ENCODE data around the gene TAS2R41.

Gene TAS2R41, protein sequence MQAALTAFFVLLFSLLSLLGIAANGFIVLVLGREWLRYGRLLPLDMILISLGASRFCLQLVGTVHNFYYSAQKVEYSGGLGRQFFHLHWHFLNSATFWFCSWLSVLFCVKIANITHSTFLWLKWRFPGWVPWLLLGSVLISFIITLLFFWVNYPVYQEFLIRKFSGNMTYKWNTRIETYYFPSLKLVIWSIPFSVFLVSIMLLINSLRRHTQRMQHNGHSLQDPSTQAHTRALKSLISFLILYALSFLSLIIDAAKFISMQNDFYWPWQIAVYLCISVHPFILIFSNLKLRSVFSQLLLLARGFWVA
- total RNA-seq: 0 reads per million in 3 donors

DNA sequence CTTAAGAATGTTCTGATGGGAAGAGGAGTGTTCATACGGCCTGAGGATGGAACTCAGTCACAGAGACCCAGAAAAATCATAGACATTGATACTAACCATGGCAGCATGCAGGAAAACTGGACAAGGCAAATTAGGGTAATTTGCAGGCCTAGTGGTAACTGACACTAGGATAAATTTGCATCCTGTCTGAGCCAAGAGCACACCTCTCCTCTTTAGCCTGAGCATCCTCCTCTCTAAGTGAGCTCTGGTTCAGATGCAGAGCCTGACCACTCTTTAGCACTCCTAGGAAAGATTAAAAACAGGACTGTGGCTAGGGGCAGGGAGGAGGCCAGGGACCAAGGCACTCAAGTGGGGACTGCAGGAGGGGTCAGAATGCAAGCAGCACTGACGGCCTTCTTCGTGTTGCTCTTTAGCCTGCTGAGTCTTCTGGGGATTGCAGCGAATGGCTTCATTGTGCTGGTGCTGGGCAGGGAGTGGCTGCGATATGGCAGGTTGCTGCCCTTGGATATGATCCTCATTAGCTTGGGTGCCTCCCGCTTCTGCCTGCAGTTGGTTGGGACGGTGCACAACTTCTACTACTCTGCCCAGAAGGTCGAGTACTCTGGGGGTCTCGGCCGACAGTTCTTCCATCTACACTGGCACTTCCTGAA is at the start of gene TAS2R41:
TSS of gene TAS2R41 (plus strand) at position 373 of the 650 bp plus-strand sequence. CDS start at position 373, 0 bp downstream.
- H3K27ac ChIP-seq (ENCODE audit: insufficient read depth, low read length, poor library complexity, severe bottlenecking): no peak within 1 kb of the TSS

DNA sequence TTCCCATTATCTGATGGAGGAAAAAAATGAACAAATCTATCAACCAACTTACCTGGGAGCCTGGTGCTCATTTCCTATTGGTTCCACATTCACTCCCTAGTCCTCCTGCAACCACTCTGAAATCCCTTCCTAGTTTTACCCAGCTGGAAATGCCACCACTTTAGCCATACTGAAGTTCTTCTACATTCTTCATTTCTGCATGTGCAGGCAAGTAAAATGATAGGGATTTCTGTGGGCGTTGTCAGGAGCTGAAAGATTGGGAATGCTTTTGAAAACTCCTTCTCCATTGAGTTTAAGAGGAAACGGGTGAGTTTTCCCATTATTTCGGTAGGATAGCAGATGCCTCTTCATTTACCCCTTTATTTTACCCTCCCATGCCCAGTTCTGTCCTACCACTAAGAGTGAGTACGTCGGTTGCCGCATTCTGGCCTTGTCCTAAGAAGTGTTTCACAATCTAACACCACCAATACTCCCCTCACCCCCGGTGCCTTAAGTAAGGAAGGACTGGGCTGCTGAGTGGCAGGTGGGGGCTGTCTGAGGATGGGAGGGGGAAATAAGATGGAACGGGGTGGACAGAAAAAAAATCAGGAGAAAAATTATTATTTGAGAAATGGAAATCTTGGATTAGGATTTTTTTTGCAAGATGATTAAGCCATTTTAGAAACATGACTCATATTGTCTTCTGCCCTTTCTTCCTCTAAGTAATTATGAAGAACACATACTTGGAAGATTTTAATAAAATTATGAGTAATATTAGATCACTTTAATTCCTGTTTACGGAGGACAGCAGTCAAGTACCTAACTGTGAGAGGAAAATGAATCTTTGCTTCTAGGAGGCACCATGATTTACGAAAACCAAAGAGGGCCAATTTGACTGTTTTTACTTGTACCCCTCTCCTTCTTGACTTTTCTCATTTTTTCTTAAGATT is 47.6 kb upstream of the TAS2R41 start:
- Histone ChIP-seq H3K27ac (ENCODE audit: insufficient read depth, low read length, poor library complexity, severe bottlenecking) (no peak overlapping the region), H3K27me3 (replicated peaks; ENCODE audit: control insufficient read depth, insufficient read depth, low read length, poor library complexity, severe bottlenecking) (no peaks in the 10 kb centered on the region), H3K9me3 (ENCODE audit: control insufficient read depth, low read length) (no peaks in the 10 kb centered on the region), H3K36me3 (ENCODE audit: control insufficient read depth, insufficient read depth, low read length) (no peaks in the 10 kb centered on the region), H3K4me1 (ENCODE audit: control insufficient read depth, insufficient read depth, low read length, poor library complexity, severe bottlenecking) (no peaks in the 10 kb centered on the region), H3K4me3 (ENCODE audit: insufficient read depth, low read depth, low read length, poor library complexity, severe bottlenecking) (no peak overlapping the region)
- no peak for DNase-seq

More for the DNA sequence above, at the start of gene TAS2R41:
- Histone ChIP-seq H3K4me3 (ENCODE audit: insufficient read depth, low read depth, low read length, poor library complexity, severe bottlenecking) (no peak within 1 kb of the TSS), H3K9me3 (ENCODE audit: control insufficient read depth, low read length) (no peaks in the 10 kb centered on the region), H3K4me1 (ENCODE audit: control insufficient read depth, insufficient read depth, low read length, poor library complexity, severe bottlenecking) (no peaks in the 10 kb centered on the region), H3K36me3 (ENCODE audit: control insufficient read depth, insufficient read depth, low read length) (no peaks in the 10 kb centered on the region), H3K27me3 (replicated peaks; ENCODE audit: control insufficient read depth, insufficient read depth, low read length, poor library complexity, severe bottlenecking) (no peaks in the 10 kb centered on the region)
- no peak for DNase-seq

DNA sequence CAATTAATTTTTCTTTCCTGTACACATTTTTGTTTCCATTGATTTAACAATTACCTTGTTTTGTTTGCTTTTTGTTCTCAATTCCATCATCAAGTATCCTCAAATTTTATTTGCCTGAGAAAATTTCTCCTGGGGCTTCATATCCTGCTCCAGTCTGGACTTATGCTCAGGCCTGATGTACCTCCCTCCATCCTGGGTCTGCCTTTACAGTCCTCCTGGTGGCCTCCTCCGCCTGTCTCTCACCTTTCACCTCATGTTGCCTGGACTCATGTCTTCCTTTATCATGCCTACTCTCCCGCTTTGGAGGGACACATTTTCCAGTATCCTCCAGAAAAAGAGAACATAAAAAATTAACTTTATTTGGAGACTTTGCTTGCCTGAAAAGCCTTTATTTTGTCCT is 46.6 kb upstream of the TAS2R41 start:
- H3K4me3 ChIP-seq (ENCODE audit: insufficient read depth, low read depth, low read length, poor library complexity, severe bottlenecking): no peak overlapping the region
- H3K36me3 ChIP-seq (ENCODE audit: control insufficient read depth, insufficient read depth, low read length): no peaks in the 10 kb centered on the region
- H3K9me3 ChIP-seq (ENCODE audit: control insufficient read depth, low read length): no peaks in the 10 kb centered on the region
- H3K4me1 ChIP-seq (ENCODE audit: control insufficient read depth, insufficient read depth, low read length, poor library complexity, severe bottlenecking): no peaks in the 10 kb centered on the region
- no peak overlapping the region for H3K27ac ChIP-seq (ENCODE audit: insufficient read depth, low read length, poor library complexity, severe bottlenecking)
- H3K27me3 ChIP-seq (replicated peaks; ENCODE audit: control insufficient read depth, insufficient read depth, low read length, poor library complexity, severe bottlenecking): no peaks in the 10 kb centered on the region
- DNase-seq: no peak

DNA sequence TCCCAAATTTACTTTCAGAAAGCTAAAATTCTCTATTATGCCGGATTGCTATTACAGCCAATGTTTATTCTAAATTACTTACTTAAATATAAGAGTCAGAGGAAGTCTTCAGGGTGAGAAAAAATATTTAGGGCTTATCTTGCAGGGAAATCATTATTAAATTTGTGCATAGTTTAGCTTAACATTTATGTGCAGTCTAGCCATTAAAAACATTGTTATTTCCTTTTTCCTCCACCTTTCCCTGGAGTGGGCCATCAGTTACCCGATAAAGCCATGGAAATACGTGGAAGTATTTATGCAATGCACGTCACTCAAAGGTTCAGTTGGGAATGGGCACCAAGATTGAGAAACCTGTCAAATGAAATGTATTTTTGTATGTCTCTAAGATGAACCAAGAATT is 43.9 kb upstream of the TAS2R41 start:
- DNase-seq: no peak
- Histone ChIP-seq H3K36me3 (ENCODE audit: control insufficient read depth, insufficient read depth, low read length) (no peaks in the 10 kb centered on the region), H3K4me3 (ENCODE audit: insufficient read depth, low read depth, low read length, poor library complexity, severe bottlenecking) (no peak overlapping the region), H3K4me1 (ENCODE audit: control insufficient read depth, insufficient read depth, low read length, poor library complexity, severe bottlenecking) (no peaks in the 10 kb centered on the region), H3K27ac (ENCODE audit: insufficient read depth, low read length, poor library complexity, severe bottlenecking) (no peak overlapping the region), H3K9me3 (ENCODE audit: control insufficient read depth, low read length) (no peaks in the 10 kb centered on the region), H3K27me3 (replicated peaks; ENCODE audit: control insufficient read depth, insufficient read depth, low read length, poor library complexity, severe bottlenecking) (no peaks in the 10 kb centered on the region)

DNA sequence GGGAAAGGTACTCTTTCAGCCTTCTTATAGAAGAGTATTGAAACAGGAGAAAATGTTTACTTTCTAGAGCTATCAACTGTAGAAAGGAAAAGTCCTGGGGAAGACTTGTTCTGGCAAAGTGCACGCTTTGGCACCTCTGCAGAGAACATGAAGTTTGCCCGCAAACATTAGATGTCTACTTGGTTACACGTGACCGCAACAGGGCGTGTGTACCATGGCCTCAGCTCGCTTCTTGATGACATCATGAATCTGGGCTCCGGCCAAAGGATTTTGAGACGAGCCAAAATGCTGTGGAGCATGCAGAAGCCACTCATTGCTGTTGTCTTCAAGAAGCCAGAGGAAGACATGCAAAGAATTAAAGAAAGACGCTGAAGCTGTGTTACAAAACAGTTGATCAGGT is 43.0 kb upstream of the TAS2R41 start:
- Histone ChIP-seq H3K4me1 (ENCODE audit: control insufficient read depth, insufficient read depth, low read length, poor library complexity, severe bottlenecking) (no peaks in the 10 kb centered on the region), H3K27me3 (replicated peaks; ENCODE audit: control insufficient read depth, insufficient read depth, low read length, poor library complexity, severe bottlenecking) (no peaks in the 10 kb centered on the region), H3K27ac (ENCODE audit: insufficient read depth, low read length, poor library complexity, severe bottlenecking) (no peak overlapping the region), H3K4me3 (ENCODE audit: insufficient read depth, low read depth, low read length, poor library complexity, severe bottlenecking) (no peak overlapping the region), H3K36me3 (ENCODE audit: control insufficient read depth, insufficient read depth, low read length) (no peaks in the 10 kb centered on the region), H3K9me3 (ENCODE audit: control insufficient read depth, low read length) (no peaks in the 10 kb centered on the region)
- DNase-seq: no peak

DNA sequence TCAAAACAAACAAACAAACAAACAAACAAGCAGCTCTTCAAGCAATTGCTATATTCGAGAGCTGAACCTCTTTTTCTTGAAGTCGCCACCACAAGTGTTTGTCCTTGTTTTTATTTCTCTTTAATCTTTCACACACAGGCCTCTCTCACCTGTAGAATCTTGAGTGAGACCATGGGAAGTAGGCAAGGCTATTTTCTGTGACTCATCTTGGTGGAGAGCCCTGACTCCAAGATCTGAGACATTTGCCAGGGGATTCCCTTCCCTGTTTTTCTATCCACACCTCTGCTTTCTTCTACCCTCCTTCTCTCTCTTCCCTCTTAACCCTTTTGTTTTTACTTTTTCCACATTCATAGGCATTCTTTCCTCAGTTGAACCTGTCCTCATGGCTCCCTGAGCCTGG is 42.4 kb upstream of the TAS2R41 start:
- H3K9me3 ChIP-seq (ENCODE audit: control insufficient read depth, low read length): no peaks in the 10 kb centered on the region
- no peak for DNase-seq
- H3K4me3 ChIP-seq (ENCODE audit: insufficient read depth, low read depth, low read length, poor library complexity, severe bottlenecking): no peak overlapping the region
- no peaks in the 10 kb centered on the region for H3K27me3 ChIP-seq (replicated peaks; ENCODE audit: control insufficient read depth, insufficient read depth, low read length, poor library complexity, severe bottlenecking)
- H3K4me1 ChIP-seq (ENCODE audit: control insufficient read depth, insufficient read depth, low read length, poor library complexity, severe bottlenecking): no peaks in the 10 kb centered on the region
- no peaks in the 10 kb centered on the region for H3K36me3 ChIP-seq (ENCODE audit: control insufficient read depth, insufficient read depth, low read length)
- H3K27ac ChIP-seq (ENCODE audit: insufficient read depth, low read length, poor library complexity, severe bottlenecking): no peak overlapping the region

DNA sequence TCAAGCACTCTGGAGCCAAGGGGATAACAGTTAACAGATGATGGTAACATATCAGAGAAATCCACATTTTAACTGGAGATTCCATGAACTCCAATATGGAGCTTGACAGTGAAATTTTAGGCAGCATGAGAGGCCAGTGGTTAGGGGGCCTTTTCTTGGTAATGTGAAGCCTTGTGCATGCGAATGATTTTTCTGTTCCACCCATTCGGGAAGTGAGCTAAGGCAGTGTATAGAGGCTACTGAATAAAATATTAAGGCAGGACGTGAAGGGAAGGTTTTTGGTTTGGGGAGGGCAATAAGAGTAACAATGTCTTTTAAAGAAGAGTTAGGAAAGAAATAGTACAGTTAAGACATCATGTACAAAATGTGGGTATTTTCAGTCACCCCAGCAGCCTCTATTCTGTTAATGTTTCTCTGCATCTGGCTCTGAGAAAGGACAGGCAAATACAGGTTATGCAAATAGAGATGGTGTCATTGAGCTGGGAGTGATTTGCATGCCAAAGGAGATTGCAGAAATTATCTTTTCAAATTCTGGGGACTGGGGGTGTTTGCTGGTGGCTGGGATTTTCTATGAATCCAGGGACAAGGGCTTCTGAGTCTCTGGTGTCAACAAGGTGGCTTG is 41.2 kb upstream of the TAS2R41 start:
- H3K27ac ChIP-seq (ENCODE audit: insufficient read depth, low read length, poor library complexity, severe bottlenecking): no peak overlapping the region
- H3K9me3 ChIP-seq (ENCODE audit: control insufficient read depth, low read length): no peaks in the 10 kb centered on the region
- H3K4me3 ChIP-seq (ENCODE audit: insufficient read depth, low read depth, low read length, poor library complexity, severe bottlenecking): no peak overlapping the region
- no peak for DNase-seq
- no peaks in the 10 kb centered on the region for H3K27me3 ChIP-seq (replicated peaks; ENCODE audit: control insufficient read depth, insufficient read depth, low read length, poor library complexity, severe bottlenecking)
- no peaks in the 10 kb centered on the region for H3K36me3 ChIP-seq (ENCODE audit: control insufficient read depth, insufficient read depth, low read length)
- no peaks in the 10 kb centered on the region for H3K4me1 ChIP-seq (ENCODE audit: control insufficient read depth, insufficient read depth, low read length, poor library complexity, severe bottlenecking)

DNA sequence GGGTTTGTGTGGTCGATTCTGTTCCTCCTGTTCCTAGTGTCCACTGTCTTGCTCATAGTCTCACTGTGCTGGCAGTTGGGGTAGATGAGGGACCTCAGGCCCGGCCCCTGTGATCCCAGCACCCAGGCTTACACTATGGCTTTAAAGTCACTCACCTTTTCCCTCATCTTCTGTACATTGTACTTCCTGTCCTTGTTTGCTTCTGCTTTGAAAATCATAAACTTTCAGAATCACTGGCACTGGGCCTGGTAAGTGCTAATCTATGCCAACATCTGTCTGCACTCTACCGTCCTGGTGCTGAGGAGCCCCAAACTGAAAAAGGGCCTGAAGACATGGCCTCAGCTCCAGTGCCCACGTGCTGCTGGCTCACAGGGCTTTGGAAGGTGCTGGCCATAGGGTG is 40.1 kb upstream of the TAS2R41 start:
- H3K27ac ChIP-seq (ENCODE audit: insufficient read depth, low read length, poor library complexity, severe bottlenecking): no peak overlapping the region
- no peaks in the 10 kb centered on the region for H3K4me1 ChIP-seq (ENCODE audit: control insufficient read depth, insufficient read depth, low read length, poor library complexity, severe bottlenecking)
- no peaks in the 10 kb centered on the region for H3K36me3 ChIP-seq (ENCODE audit: control insufficient read depth, insufficient read depth, low read length)
- no peaks in the 10 kb centered on the region for H3K27me3 ChIP-seq (replicated peaks; ENCODE audit: control insufficient read depth, insufficient read depth, low read length, poor library complexity, severe bottlenecking)
- H3K4me3 ChIP-seq (ENCODE audit: insufficient read depth, low read depth, low read length, poor library complexity, severe bottlenecking): no peak overlapping the region
- H3K9me3 ChIP-seq (ENCODE audit: control insufficient read depth, low read length): no peaks in the 10 kb centered on the region
- no peak for DNase-seq

DNA sequence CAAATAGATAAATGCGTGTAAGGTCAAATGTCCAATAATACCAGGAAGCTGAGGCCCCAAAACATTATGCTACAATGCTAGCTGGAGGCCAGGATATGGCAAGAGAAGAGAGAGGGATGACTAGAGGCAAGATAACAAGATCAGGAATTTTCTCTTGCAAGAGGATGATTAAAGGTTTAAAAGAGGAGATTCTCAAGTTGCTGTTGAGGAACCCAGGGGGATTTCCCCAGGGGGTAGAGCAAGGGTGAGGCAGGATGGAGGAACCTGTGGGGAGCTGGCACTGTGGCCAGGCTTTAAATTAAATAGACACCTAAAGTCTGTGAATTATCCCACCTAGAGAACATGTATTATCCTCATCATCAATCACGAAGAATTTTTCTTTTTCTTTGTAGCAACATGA is 37.8 kb upstream of the TAS2R41 start:
- no peaks in the 10 kb centered on the region for H3K9me3 ChIP-seq (ENCODE audit: control insufficient read depth, low read length)
- no peak overlapping the region for H3K27ac ChIP-seq (ENCODE audit: insufficient read depth, low read length, poor library complexity, severe bottlenecking)
- no peaks in the 10 kb centered on the region for H3K4me1 ChIP-seq (ENCODE audit: control insufficient read depth, insufficient read depth, low read length, poor library complexity, severe bottlenecking)
- DNase-seq: no peak
- no peaks in the 10 kb centered on the region for H3K27me3 ChIP-seq (replicated peaks; ENCODE audit: control insufficient read depth, insufficient read depth, low read length, poor library complexity, severe bottlenecking)
- no peak overlapping the region for H3K4me3 ChIP-seq (ENCODE audit: insufficient read depth, low read depth, low read length, poor library complexity, severe bottlenecking)
- H3K36me3 ChIP-seq (ENCODE audit: control insufficient read depth, insufficient read depth, low read length): peaks cover 5% of the 10 kb centered on the region
